Muscle of back (tissue), 11 donors: ENCODE measurements around the gene KLHL3. TPM values are rescaled to one million over a fixed set of nuclear protein-coding genes. Genes with fewer than 3 reads are reported as not detected.
A peak's percentile ranks its signal among the peaks of the same experiment; 100 is the strongest.

Experiments used
- DNase-seq, 3 donors: peaks; one replicate each; pipeline versions ENCODE4 v3.0.0 to v3.0.0-alpha.2; 2013
- polyA plus RNA-seq, 10 donors: library from polyadenylated mRNA; unstranded; fragments of 120-200 nt; gene quantifications; one replicate each; pipeline ENCODE4 v1.2.1, GENCODE V29; 2013; ENCODE audit not compliant: insufficient read length in 10 of 10

Gene KLHL3
- polyA plus RNA-seq, 10 donors, result 2.5 to 8.5 (median 4.1) TPM

DNA sequence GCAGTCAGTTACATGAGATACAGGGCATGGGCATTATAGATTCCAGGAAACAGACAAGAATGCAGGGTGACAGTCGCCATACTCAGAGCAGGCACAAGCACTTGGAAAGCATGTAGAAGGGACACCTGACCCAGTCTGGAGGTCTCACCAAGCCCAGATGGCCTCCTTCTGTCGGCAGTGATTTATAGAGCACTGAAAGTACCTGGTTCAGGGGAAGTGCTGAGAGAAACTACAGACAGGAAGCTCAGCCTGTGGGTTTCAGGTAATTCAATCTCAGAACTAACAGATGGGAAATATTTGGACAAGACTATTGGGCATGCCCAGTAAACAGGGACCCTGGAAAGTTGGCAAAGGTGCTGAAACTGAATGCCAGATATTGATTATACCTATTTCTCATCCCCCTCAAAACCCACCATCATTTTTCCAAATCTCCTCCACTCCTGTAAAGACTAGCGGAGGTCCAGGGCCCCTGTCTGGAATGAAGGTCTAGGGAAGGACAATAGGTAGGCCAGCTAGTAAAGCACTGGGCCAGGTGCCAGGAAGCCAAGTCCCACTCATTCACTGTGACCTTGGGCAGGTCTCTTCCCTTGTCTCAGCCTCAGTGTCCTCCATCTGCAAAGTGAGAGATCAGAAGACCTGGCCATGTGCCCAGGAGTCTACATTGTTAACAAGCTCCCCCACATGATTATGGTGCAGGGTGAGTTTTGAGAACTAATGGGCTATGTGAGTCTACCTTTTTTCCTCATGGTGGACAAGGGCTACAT, 26.9 kb downstream of the KLHL3 start:
- no peak for DNase-seq

DNA sequence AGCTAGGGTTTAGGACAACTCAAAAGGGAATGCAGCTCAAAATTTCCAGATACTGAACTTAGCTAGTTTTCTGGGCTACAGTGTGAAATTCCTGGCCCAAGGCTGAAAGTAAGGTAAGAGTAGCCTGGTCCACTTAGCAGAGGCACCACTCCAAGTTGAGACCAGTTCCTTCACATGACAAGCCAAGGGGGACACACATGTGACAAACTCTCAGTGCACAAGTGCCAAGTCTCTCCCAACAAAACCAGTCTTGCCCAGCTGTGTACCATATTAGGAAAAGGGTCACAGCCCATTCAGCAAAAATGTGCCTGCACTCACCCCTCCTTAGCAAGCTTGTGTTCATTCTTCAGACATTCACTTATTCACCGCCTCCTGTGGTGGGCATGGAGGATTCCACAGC, 27.8 kb downstream of the KLHL3 start:
- no peak for DNase-seq

DNA sequence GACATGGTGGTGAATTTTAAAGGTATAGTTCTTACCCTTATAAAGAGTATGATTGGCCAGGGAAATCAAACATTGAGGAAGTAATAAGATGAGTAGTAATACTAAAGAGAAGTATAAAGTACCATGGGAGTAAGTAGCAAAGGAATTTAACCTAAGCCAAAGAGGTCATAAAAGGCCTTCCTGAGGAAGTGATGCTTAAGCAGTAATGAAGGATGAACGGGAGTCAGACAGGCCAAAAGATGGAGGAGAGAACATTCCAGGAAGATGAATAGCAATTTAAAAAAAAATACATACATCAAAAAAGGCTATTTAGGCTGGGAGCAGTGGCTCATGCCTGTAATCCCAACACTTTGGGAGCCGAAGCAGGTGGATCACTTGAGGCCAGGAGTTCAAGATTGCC, 29.0 kb downstream of the KLHL3 start:
- DNase-seq, result no peak

DNA sequence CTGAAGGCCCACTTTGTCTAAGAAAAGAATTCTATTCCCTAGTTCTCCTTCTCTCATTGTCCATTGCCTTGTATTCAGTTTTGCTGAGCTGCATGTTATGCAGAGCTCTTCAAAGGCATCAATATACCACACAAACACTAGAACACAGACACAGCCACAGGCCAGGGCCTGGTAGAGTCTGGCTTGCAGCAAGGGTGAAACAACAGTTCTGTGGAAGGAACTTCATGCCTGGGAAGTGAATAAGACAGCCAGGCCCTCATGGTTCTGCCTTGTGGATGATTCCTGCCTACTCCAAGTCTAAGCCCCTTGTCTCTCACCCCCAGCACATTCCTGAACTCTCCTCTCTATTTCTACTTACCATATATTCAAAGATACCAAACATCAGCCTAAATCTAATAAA, 30.8 kb downstream of the KLHL3 start:
- no peak for DNase-seq

DNA sequence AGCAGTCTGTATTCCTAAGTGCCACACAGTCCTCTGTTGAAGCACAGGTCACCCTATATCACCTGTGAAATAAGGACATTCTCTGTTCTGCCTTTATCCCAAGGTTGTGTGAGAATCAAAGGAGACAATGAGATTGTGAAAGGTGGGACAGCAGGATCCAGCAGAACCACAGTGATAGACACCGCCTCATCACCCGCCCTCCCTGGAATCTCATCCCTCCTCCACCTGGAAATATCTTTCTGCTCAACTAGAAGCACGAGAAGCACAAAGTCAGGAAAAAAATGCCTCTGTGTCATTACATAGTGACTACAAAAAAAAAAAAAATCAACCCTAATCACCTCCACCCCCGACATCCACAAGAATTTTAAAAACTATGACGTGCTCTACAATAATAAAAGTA, 32.3 kb downstream of the KLHL3 start:
- DNase-seq, result no peak

DNA sequence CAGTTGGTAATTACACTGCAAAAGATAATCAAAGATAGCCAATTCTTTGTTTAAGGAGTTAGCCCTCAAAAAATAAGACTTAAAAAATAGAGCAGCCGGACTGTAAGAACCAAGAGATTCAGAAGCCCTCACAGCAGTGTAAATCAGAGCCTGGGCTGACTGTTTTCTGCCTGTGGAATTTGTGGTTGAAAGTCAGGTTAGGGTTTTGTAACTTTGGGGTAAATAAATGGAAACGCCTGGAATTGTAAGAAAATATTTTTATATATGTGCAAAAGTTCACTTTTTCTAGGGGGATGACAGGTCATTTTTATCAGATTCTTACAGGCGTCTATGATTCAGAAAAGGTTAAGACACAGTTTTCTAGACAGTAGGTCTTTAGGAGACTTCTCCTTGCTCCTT, 35.6 kb downstream of the KLHL3 start:
- DNase-seq, result no peak

DNA sequence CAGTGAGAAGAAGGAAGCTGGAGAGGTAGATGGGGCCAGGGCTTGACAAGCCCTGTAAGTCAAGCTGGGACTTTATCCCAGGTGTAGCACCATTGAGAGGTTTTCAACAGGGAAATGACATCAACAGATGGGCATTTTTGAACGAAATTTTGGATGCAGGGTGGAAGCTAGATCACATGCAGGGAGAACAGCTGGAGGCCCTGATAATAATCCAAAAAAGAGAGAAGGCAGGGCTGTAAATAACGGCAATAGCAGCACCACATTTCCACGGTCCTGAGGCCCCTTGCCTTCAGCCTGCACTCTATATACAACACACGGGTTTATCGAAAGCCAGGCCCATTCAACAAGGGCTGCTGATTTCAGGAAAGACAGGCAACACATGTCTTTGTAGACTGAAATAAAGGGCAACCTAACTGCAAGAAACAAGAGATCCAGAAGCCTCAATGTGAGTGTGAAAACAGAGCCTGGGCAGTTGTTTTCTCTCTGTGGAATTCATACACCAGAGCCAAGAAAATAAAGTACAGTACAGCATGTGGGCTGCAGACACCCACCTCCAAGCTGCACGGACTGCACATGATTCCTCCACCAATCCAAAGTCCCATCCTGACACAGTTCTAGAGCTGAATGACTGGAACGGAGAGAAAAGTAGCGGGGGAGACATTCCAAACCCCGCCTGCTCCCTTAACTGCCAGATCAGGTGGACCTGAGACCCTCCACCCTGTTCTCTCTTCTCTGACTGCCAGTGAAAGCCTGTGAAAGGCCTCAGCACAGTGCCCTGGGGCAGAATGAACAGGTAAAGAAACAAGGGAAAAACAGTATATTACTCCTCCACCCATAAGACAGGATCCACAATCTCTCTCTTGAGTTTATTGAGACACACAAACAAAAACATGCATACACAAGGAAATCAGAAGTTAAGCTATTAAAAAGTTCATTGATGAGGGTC, 36.3 kb downstream of the KLHL3 start:
- DNase-seq, result peak; percentile 20 to 73 (median 25)

DNA sequence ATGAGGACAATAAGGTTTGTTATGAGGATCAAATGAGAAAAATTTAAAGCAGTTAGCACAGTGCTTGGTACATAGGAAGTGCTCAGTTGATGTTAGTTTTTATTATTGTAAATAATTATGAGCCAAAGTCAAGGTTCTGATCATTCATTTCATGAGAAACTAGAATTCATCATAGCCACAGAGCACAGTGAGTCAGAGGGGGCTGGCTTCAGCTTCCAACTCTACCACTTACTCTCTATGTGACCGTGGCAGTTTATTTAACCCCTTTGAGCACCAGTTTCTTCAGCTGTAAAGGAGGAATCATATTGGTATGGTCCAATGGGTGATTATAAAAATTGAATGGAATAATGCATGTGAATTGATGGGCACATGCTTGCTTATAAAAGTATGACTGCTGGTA, 39.4 kb downstream of the KLHL3 start:
- DNase-seq, result no peak

DNA sequence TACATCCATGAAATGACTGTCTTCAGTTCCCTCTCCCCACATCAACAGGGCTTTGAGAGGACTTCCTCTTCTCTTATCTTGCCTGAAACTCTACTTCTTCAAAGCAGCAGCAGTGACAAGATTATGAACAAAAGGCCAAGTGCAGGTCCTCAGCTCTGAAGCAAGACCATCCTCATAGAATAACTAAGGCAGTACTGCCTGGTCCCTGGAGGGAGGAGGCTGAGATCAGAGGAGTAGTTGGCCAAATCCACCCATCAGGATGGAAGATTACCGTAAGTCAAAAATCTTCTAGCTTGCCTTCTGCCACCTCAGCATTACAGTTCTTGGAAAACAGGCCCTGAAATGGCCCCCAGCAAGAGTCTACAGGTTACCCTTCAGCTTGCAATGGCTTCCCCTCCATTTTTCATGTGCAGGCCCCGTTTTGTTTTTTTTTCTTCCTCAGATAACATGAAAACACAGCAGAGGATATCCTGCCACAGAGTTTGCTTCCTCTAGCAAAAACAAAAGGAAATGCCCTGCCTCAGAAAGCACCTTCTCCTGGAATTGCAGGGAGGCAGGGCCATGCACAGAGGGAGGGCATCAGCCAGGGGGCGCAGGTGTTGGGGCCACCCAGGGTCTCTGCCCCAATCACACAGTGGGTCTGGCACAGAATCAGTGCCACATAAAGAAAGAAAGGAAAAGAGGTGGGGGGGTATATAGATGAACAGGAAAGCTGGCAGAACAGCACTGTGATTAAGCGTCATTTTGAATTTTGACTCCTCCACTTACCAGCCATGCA, 40.0 kb downstream of the KLHL3 start:
- no peak for DNase-seq

DNA sequence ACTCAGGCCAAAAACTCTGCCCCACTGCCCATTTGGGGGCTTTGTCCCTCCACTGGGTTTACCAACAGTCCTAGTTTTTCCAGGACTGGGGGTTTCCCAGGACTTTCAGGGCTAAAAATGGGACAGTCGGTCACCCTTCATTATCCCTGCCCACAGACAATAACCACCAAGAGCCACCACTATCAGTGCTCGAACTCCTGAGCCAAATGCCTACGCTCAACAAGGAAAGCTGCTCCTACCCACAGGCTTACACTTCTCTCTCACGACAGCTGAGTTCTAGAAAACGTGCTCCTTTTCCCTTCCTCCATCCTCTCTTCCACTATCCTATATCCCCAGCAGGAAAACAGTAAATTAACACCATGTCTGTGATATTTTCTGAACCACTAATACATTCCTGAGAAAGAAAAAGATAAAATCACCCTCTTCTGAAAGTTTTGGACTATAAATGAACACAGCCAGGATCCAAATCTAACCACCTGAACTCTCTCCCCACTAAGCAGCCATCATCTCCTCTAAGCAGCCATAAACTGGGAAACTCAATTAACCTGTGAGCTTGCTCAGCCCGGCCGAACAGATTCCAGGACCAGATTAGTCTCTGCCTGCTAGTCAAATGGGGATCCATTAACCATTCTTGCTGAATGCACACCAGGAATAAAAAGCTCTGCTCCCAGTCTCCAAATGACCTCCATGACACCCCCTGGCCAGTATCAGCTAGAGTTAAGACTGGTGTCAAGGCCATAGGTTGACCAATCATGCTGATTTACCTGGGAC, 41.8 kb downstream of the KLHL3 start:
- no peak for DNase-seq

DNA sequence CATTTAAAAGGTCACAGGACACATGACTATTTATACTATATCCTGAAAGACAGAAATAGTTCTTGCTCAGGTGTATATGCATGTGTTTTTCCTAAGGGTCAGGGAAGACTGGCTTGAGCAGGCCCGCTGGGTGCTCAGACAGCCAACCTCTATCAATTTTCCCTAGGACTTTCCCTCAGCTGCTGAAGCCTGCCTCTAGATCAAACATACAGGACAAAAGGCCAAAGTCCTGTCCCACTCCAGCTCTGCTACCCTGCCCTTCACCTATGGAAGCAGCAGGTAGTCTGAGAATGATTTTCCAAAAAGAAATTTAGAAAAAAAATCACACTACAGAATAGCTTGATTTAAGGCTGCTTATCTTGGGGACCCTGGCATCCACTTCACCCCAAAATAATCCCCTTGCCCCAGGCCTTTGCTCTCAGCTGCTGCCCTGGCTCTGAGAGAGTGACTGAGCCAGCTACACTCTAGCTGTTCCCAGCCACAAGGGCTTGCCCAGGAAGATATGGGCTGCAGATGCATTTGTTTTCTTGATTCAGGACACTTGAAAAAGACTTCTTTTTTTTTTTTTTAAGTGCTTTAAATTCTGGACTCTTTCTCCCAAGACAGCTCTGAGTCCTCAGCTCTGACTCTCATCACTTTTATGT, 42.5 kb downstream of the KLHL3 start:
- no peak for DNase-seq

DNA sequence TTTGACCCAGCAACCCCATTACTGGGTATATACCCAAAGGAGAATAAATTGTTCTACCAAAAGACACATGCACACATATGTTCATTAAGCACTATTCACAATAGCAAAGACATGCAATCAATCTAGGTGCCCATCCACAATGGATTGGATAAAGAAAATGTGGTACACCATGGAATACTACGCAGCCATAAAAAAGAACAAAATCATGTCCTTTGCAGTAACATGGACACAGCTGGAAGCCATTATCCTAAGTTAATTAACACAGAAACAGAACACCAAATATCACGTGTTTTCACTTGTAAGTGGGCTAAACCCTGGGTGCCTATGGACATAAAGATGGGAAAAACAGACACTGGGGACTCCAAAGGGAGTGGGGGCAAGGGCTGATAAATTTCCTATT, 46.6 kb downstream of the KLHL3 start:
- no peak for DNase-seq

DNA sequence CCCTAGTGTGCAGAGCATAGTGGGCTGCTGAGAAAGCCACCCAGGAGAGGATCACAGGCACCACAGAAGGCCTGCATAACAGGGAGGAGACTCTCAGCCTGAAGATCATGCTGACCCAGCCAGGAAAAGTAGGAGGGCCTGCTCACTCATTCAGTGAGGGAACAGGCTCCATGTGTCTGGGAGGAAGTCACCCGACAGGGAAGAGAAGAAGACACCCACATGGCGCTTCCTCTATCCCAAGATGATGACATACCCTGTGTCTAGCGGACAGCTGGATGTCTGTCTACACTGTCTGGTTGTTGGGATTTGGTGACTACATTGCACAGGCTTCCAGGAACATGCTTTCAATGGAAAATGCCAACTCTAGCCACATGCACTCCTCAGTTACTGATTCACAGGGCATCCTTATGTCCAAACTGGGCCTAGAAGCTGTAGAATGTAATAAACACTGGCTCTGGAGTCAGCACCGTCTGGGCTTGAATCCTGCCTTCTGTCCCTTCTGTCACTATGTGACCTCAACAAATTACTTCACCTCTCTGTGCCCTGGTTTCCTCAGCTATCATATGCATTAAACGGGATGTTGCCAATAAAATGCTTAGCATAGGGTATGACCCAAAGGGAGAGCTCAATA, 47.6 kb downstream of the KLHL3 start:
- DNase-seq, result no peak

DNA sequence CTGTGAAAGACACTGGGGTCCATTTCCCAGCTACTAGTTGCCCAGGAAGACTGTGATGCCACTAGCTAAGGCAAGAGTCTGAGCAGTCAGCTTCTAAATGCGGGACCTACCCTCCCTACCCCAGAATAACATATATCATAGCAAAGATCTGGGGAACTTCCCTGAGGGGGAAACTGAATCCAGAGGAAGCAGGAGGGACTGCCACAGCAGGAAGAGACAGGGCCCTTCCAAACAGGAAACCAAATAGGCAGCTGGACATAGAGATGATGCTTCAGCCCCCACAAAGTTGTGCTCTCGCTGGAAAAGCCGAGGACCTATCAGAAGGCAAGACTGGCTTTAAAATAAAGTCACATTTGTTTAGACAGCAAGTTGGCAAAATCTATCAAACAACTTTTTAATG, 51.1 kb downstream of the KLHL3 start:
- DNase-seq, result no peak

DNA sequence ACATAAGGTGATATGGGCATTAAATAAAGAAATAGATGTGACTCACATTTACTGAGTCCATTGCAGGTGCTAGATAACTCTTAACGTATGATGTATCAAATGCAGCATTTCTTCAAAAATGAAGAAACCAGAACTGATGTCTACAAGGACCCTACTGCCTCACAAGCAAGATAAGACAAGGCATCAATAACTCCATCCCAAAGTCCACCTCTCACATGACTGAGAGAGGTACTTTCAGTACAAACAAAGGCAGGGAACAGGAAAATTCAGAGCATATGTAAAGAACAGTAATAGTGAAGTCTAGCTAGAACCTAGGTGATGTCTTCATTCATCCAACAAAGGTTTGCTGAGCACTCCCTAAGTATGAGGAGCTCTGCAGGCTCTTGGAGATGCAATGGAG, 54.7 kb downstream of the KLHL3 start:
- no peak for DNase-seq

DNA sequence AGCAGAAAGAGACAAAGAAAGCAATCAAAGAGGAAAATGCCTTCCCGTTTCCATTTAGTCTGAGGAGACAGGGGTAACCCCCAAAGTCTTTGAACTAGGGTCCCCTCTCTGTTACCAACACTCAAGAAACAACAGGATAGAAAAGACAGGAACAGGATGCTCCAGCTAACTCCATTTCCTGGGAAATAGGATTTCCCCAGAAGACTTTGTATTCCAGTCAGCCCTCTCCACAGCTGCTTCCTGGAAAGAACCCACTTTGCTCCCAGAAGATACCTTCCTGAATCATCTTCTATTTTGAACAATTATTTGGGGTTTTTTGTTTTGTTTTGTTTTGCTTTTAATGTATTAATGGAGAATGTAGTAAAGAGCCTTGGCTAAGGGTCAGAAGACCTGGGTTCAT, 56.0 kb downstream of the KLHL3 start:
- peak in 2 of 3 donors; percentile 12 for DNase-seq

DNA sequence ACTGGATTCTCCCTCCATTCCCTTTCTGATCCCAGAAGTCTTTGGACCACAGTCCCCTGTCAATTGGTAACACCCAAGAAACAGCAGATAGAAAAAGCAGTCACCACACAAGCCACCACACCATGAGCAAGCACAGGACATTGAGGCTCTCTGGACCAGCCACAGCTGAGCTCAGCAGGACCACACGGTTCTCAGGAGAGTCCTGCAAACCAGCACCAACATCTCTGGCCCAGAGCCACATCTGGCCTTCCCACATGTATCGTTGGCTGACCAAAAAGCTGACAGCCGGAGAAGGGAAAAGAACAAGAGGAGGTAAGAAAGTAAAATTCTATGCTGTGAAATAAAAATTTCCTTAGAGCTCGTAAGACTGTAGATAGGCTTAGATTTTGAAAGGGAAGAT, 56.7 kb downstream of the KLHL3 start:
- DNase-seq, result no peak

DNA sequence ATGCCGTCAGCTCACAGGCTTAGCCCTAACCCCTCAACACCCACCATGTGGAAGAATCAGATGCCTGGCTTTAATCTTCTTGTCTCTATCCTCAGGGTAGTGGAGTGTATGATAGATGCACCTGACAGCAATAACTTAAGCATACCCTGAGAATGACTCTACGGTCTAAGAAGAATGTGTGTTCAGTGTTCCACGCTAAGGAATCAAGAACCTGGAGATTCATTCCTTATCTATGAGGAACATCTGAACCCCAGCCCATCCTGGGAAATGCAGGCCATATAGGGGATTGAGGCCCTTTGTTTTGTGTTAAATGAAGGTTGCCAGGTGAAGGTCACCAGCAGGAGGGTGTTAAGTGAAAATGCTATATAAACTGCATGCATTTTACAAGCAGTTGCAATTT, 63.0 kb downstream of the KLHL3 start:
- DNase-seq, result no peak

DNA sequence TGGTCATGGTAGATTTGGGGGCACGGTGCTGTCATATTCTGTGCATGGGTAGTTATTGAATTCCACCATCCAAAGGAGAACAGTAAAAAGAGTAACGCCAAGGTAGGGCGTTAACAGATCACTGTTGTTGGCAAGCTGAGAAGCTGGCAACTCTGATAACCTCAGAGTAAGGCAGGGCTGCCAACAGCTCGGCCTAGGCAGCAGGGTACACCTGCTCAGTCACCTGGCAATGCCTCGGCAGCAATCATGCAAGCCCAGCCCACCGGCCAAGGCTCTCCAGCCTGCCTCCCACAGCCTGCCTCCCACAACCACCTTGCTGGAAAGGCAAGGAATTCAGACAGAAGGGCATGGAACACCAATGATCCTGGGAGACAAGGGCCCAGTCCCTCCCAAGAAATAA, 63.9 kb downstream of the KLHL3 start:
- no peak for DNase-seq

DNA sequence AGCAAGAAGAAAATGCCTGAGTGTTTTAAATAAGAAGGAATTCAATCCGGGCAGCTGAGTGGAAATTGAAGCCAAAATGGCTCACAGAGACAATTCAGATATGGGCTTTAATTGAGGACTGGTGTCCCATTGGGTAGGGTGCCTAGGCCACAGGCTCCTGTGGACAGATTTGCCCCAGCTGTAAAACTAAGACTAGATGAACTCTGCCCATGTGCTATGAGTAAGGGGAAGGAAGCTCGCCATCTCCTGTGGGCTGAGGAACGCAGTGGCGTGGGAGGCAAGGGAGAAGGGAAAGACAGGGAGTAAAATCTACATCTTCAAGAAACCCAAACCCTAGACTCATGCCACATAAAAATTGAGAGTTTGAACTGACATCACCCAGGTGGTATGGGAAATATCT, 66.1 kb downstream of the KLHL3 start:
- DNase-seq, result no peak

DNA sequence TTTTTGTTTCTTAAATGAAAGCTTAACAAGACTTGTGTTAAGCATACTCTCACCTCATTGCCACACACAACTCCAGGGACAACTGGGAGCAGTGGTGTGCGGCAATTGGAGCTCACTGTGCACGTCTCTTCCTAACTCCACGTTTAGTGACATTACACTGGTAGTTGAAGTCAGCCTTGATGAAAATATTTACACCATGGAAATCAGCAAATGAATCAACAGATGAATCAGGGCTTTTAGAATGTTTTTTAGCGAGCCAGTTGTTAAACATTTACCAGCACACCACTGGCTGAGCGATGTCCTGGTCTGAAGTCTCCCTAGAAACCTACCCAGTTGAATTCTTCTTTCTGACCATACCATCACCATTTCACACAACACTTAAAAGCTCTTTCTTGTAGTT, 67.3 kb downstream of the KLHL3 start:
- no peak for DNase-seq
